GM23338 (cell line): Measurements from ENCODE around the gene POLQ.

Experiments
- CREB1 ChIP-seq: fragments of 250-450 bp; sonication (Bioruptor Pico); IDR thresholded peaks from 2 replicates; pipeline ENCODE4 v1.5.0; 2020; ENCODE audit warnings: low read depth, mild to moderate bottlenecking, moderate library complexity
- EZH2 ChIP-seq: fragments of 200-600 bp; sonication (generic); IDR thresholded peaks from one replicate; pipeline ENCODE4 v1.8.0; 2017; ENCODE audit warnings: antibody characterized with exemption, mild to moderate bottlenecking, low read depth; ENCODE audit not compliant: unreplicated experiment
- EZH2phosphoT487 ChIP-seq: fragments of 200-600 bp; sonication (generic); IDR thresholded peaks from one replicate; pipeline ENCODE4 v1.8.1; 2018; ENCODE audit warnings: antibody characterized with exemption; ENCODE audit not compliant: unreplicated experiment
- JUNB ChIP-seq: IDR thresholded peaks from one replicate; pipeline ENCODE4 v1.6.1; 2016; ENCODE audit warnings: antibody characterized with exemption; ENCODE audit not compliant: unreplicated experiment
- POLR2AphosphoS5 ChIP-seq: IDR thresholded peaks from 2 replicates; pipeline ENCODE4 v1.6.1; 2016; ENCODE audit warnings: antibody characterized with exemption, low read depth
- ZNF331 ChIP-seq: fragments of 250-450 bp; sonication (Bioruptor Pico); IDR thresholded peaks from 2 replicates; pipeline ENCODE4 v1.5.0; 2020; ENCODE audit warnings: low read depth, mild to moderate bottlenecking, moderate library complexity
- TF ChIP-seq, protein P1 (sequence below), 2 experiments: fragments of 200-600 bp in 1 of 2; sonication (generic) in 1 of 2; conservative IDR thresholded peaks; 2 replicates each; pipeline versions ENCODE4 v1.5.1 to v1.6.1; 2016 to 2017; ENCODE audit warnings: antibody characterized with exemption in 2 of 2, low read depth in 2 of 2, mild to moderate bottlenecking in 2 of 2, moderate library complexity in 1 of 2
- TF ChIP-seq, protein P2 (sequence below): IDR thresholded peaks from one replicate; pipeline ENCODE4 v1.6.1; 2018; ENCODE audit warnings: antibody characterized with exemption; ENCODE audit not compliant: unreplicated experiment

DNA sequence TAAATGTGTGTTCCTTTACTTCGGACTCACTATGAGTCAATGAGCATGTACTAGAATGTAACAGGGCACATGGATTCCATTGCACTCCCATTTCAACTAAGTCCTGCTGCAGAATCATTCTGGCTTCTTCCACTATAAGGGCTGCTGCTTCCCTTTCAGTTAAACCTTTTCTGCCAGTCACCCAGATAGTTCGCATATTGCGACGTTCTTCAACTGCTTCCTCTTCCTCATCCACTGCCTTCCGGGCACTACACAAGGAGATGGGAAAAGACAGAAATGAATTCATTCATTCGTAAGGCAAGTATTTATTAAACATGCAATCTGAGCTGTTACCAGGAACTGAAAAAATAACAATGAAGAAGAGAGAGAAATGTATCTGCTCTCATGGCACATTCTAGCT, 55.6 kb downstream of the POLQ start:
- TF ChIP-seq, protein P1, sequence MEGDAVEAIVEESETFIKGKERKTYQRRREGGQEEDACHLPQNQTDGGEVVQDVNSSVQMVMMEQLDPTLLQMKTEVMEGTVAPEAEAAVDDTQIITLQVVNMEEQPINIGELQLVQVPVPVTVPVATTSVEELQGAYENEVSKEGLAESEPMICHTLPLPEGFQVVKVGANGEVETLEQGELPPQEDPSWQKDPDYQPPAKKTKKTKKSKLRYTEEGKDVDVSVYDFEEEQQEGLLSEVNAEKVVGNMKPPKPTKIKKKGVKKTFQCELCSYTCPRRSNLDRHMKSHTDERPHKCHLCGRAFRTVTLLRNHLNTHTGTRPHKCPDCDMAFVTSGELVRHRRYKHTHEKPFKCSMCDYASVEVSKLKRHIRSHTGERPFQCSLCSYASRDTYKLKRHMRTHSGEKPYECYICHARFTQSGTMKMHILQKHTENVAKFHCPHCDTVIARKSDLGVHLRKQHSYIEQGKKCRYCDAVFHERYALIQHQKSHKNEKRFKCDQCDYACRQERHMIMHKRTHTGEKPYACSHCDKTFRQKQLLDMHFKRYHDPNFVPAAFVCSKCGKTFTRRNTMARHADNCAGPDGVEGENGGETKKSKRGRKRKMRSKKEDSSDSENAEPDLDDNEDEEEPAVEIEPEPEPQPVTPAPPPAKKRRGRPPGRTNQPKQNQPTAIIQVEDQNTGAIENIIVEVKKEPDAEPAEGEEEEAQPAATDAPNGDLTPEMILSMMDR (conservative IDR thresholded peaks at IDR 0.05; ENCODE audit: low read depth in 2 of 2): no peak
- TF ChIP-seq, protein P2, sequence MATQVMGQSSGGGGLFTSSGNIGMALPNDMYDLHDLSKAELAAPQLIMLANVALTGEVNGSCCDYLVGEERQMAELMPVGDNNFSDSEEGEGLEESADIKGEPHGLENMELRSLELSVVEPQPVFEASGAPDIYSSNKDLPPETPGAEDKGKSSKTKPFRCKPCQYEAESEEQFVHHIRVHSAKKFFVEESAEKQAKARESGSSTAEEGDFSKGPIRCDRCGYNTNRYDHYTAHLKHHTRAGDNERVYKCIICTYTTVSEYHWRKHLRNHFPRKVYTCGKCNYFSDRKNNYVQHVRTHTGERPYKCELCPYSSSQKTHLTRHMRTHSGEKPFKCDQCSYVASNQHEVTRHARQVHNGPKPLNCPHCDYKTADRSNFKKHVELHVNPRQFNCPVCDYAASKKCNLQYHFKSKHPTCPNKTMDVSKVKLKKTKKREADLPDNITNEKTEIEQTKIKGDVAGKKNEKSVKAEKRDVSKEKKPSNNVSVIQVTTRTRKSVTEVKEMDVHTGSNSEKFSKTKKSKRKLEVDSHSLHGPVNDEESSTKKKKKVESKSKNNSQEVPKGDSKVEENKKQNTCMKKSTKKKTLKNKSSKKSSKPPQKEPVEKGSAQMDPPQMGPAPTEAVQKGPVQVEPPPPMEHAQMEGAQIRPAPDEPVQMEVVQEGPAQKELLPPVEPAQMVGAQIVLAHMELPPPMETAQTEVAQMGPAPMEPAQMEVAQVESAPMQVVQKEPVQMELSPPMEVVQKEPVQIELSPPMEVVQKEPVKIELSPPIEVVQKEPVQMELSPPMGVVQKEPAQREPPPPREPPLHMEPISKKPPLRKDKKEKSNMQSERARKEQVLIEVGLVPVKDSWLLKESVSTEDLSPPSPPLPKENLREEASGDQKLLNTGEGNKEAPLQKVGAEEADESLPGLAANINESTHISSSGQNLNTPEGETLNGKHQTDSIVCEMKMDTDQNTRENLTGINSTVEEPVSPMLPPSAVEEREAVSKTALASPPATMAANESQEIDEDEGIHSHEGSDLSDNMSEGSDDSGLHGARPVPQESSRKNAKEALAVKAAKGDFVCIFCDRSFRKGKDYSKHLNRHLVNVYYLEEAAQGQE: no peak
- no peak for TF ChIP-seq POLR2AphosphoS5
- no peak for TF ChIP-seq EZH2phosphoT487
- no peak for TF ChIP-seq EZH2
- no peak for TF ChIP-seq CREB1 (CRISPR knock-in tag)
- no peak for TF ChIP-seq ZNF331 (CRISPR knock-in tag)
- no peak for TF ChIP-seq JUNB
